Left forelimb (tissue), 1 donor: ENCODE data around the gene MT1M.
"Not testable (repeated sequence)": the region's sequence is repeated elsewhere in the genome, so short reads cannot be mapped to it uniquely, and the experiment has no call there.

Experiments used
- DNase-seq: peaks from one replicate; pipeline ENCODE4 v3.0.0-alpha.2; 2018; ENCODE audit warnings: low spot score

The MT1M gene

GRCh38 chr16:56608876-56609462, 23.5 kb upstream of the MT1M start:
- no peak for DNase-seq

- no peak for DNase-seq
Observed at GRCh38 chr16:56609463-56609921, 23.0 kb upstream of the MT1M start.

DNA sequence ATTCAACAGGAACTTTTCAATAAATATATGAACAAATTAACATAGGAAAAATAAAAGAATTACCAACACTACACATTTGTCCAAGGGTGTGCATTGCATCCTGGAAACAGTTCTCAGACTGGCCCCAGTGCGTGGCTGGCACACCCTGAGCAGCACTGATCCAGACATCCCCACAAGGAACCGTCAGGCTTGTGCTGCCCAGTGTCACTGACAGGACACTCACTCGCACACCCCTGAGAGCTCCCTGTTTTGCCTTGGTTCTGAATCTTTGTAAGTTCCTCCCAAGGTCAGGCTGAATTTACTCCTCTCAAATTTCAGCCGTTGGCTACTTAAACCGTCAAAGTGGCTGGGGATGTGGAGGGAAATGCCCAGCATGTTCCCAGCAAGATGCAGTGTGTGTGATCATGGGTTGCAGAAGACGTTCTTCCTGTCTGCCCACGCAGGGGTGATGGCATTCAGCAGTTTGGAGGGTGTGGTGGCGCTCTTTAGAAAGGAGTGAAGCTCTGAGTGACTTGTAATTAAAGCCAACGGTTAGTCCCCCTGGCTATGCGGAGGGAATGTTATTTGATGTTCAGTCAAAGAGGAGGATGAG, 22.3 kb upstream of the MT1M start:
- DNase-seq, result no peak

DNA sequence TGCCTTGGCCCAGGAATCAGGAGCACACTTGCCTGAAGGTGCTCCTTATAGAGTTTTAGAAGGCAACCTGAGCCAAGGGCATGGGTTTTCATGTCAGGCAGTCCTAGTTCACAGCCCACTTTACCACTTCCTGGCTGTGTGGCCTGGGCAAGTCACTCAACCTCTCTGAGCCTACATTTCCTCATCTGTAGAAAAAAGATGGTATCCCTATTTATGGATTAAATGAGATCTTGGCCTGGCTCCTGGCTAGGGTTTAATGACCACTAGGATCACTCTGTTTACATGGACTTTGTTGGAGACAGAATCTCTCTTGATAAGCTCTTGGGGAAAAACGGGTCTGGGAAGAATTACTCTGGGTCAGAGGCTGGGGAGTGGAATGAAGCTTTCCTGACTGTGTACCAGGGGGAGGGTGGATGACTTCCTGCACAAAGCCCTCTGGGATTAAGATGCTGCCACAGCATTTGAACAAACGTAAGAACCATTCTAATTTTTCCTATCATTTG, 21.8 kb upstream of the MT1M start:
- DNase-seq, result no peak

DNA sequence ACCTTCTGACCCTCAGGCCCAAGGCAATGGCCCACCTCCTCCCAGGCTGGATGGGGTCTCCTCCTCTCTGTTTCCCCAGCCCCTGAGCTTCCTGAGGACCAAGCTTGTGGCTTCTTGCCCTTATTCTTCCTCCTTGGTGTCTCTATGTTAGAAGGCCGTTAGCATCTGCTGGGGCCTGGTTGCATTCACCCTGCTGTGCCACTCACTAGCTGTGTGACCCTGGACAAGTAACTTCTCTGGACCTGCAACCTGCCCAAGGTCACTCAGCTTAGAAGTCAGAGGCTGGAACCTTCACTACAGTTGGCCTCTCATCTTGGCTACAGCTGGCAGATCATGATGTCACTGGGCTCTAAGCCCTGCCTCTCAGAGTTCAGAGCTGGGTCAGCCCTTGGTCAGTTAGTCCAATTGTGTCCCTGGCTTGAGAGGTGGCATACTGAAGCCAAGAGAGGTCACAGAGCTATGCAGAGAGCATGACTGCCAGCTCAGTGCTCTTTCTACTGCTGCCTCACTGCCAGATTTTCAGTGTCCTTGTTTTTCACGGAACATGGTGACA, 21.1 kb upstream of the MT1M start:
- DNase-seq, result no peak

- DNase-seq, result no peak
Observed at GRCh38 chr16:56613706-56614105, 18.8 kb upstream of the MT1M start.

GRCh38 chr16:56614549-56614991, 17.9 kb upstream of the MT1M start:
- no peak for DNase-seq

- DNase-seq, result no peak
Observed at GRCh38 chr16:56615353-56615752, 17.1 kb upstream of the MT1M start.

DNA sequence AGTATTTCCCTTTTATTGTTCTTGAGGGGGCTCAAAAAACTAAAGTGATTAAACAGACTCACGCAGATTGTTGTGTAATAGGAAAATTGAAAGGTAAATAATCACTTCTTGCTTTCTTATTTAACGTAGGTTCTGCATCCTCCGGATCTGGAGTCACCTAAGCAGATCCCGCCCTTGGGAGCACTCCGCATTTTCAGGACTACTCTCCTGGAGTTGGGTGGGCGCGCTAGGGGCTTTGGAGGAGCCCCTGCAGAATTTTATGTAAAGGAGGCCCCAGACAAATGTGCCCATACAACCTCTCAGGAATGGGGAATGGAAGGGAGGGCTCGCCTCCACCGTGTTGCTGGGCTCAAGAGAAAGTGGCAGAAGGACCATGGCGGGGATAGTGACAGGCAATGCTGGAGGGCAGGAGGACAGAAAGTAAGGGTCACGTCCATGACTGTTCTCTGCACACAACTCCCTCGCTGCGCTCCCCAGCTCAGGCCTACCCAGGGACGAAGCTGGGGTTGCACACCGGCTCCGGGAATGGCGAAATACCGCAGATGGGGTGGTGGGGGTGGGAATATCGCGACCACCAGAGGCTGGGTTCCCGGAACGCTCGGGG, 15.7 kb upstream of the MT1M start:
- DNase-seq, result no peak

- peak; percentile 78 for DNase-seq
Observed at GRCh38 chr16:56617212-56618085, 15.0 kb upstream of the MT1M start.

GRCh38 chr16:56618138-56618537, 14.3 kb upstream of the MT1M start:
- no peak for DNase-seq

- DNase-seq, result no peak
Observed at GRCh38 chr16:56620339-56620897, 12.0 kb upstream of the MT1M start.

- not testable (repeated sequence) for DNase-seq
Observed at GRCh38 chr16:56621665-56622445, 10.6 kb upstream of the MT1M start.

GRCh38 chr16:56623184-56623583, 9.3 kb upstream of the MT1M start:
- DNase-seq, result not testable (repeated sequence)

- no peak for DNase-seq
Observed at GRCh38 chr16:56623637-56624036, 8.8 kb upstream of the MT1M start.

DNA sequence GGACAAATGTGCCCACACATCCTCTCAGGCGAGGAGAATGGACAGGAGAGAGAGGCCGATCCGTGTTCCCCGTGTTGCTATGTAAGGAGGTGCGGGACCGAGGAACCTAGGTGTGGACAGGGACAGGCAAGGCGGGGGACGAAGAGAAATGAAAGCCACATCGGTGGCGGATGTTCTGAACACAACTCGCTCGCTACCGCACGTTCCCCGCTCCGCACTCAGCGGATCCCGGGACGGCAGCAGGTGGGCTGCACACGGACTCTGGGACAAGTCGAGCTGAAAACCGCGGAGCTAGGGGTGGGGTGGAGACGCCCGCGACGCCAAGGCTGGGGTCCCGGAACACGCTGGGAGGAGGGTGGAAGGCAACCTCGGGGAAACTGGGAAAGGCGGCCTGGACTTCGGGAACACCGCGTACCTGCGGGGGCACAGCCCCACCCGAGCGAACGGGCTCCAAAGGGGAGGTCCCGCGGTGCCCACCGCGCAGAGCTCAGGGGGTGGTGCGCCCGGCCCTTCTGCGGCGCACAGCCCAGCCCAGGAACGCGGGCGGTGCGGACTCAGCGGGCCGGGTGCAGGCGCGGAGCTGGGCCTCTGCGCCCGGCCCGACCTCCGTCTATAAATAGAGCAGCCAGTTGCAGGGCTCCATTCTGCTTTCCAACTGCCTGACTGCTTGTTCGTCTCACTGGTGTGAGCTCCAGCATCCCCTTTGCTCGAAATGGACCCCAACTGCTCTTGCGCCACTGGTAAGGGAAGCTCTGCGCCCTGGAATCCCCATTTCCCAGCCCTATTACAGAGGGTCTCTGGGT, 7.1 kb upstream of the MT1M start, which contains the start of gene MT1E:
Gene MT1E, plus strand, starts transcription at position 642 of the 803 bp plus-strand sequence. Its CDS starts 71 bp downstream, at position 713.
- no peak for DNase-seq

GRCh38 chr16:56625943-56626654, 6.4 kb upstream of the MT1M start:
- no peak for DNase-seq

DNA sequence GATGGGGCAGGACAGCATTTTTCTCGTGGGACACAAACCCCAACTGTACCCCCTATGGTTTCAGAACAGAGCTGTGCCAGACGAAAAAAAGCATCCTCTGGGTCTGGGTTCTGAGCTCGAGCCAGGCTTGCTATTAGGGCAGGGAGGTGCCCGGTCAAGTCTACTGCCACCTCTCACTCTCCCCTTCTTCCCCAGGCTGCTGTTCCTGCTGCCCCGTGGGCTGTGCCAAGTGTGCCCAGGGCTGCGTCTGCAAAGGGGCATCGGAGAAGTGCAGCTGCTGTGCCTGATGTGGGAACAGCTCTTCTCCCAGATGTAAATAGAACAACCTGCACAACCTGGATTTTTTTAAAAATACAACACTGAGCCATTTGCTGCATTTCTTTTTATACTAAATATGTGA, 5.8 kb upstream of the MT1M start:
- DNase-seq, result no peak
